PC-9 (cell line): ENCODE results near the gene SSC5D. TPM values are rescaled to one million over a fixed set of nuclear protein-coding genes. Genes with fewer than 3 reads are reported as not detected.

Source experiments
- BruUV-seq: library from RNA; stranded (reverse); fragments of 400-500 nt; replicated peaks from 2 replicates; lab custom pipeline; 2021; lab: Mats Ljungman, UMichigan
- CTCF ChIA-PET: fragments of 300-600 bp; sonication (Branson Sonifier 250); formaldehyde crosslinking; loops from one replicate; lab custom pipeline; 2022; ENCODE audit warnings: antibody characterized with exemption; lab: Charles Lee
- POLR2A ChIA-PET: fragments of 300-600 bp; sonication (Branson Sonifier 250); formaldehyde crosslinking; loops from one replicate; lab custom pipeline; 2022; ENCODE audit warnings: antibody characterized with exemption; ENCODE audit not compliant: unreplicated experiment; lab: Charles Lee
- DNase-seq, 2 experiments: peaks; one replicate each; pipeline versions ENCODE4 v3.0.0 to v3.0.0-alpha.2; 2015 to 2022; ENCODE audit warnings: mixed read lengths in 1 of 2
- H2AFZ ChIP-seq: fragments of 200-600 bp; sonication (generic); 2 replicates; pipeline ENCODE4 v1.8.1; 2017; ENCODE audit warnings: antibody characterized with exemption
- H3F3A ChIP-seq: fragments of 200-600 bp; sonication (generic); 2 replicates; pipeline ENCODE4 v1.8.1; 2017; ENCODE audit warnings: antibody characterized with exemption, mild to moderate bottlenecking, low read depth; ENCODE audit not compliant: insufficient read depth
- H3K27ac ChIP-seq: fragments of 200-600 bp; sonication (generic); 2 replicates; pipeline ENCODE4 v1.6.1; 2016; ENCODE audit warnings: mixed run types
- H3K27me3 ChIP-seq: fragments of 200-600 bp; sonication (generic); 2 replicates; pipeline ENCODE4 v1.6.1; 2016; ENCODE audit warnings: low read depth, mixed run types; ENCODE audit not compliant: insufficient read depth
- H3K36me3 ChIP-seq: fragments of 200-600 bp; sonication (generic); 2 replicates; pipeline ENCODE4 v1.6.1; 2016; ENCODE audit warnings: low read depth, mixed run types
- H3K4me1 ChIP-seq: fragments of 200-600 bp; sonication (generic); replicated peaks from 2 replicates; pipeline ENCODE4 v1.6.1; 2016; ENCODE audit warnings: mixed run types; ENCODE audit not compliant: insufficient read depth
- H3K4me2 ChIP-seq: fragments of 200-600 bp; sonication (generic); 2 replicates; pipeline ENCODE4 v1.6.1; 2017; ENCODE audit warnings: mixed run types
- H3K4me3 ChIP-seq: fragments of 200-600 bp; sonication (generic); 2 replicates; pipeline ENCODE4 v1.6.1; 2016; ENCODE audit warnings: mixed run types
- H3K79me2 ChIP-seq: fragments of 200-600 bp; sonication (generic); 2 replicates; pipeline ENCODE4 v1.6.1; 2017; ENCODE audit warnings: low read depth, mixed run types
- H3K9me2 ChIP-seq: fragments of 200-600 bp; sonication (generic); 2 replicates; pipeline ENCODE4 v1.8.1; 2017; ENCODE audit warnings: mild to moderate bottlenecking; ENCODE audit not compliant: insufficient read depth
- H3K9me3 ChIP-seq: fragments of 200-600 bp; sonication (generic); 2 replicates; pipeline ENCODE4 v1.8.1; 2016; ENCODE audit warnings: low read depth; ENCODE audit not compliant: insufficient read depth
- H4K20me1 ChIP-seq: fragments of 200-600 bp; sonication (generic); 2 replicates; pipeline ENCODE4 v1.8.1; 2017; ENCODE audit not compliant: insufficient read depth
- CTCF ChIP-seq: fragments of 200-600 bp; sonication (generic); conservative IDR thresholded peaks from 2 replicates; pipeline ENCODE4 v1.6.1; 2017; ENCODE audit warnings: mixed run types, antibody characterized with exemption, mild to moderate bottlenecking, moderate library complexity
- EZH2 ChIP-seq: fragments of 200-600 bp; sonication (generic); IDR thresholded peaks from 2 replicates; pipeline ENCODE4 v1.8.0; 2017; ENCODE audit warnings: antibody characterized with exemption, low read depth
- intact Hi-C: fragments of 100-400 bp; cut with micrococcal nuclease; formaldehyde crosslinking; loops from one replicate; pipeline ENCODE4 v1.10.0; 2022; ENCODE audit not compliant: unreplicated experiment
- total RNA-seq: library from RNA; stranded (reverse); gene quantifications from 2 replicates; pipeline ENCODE4 v1.2.3, GENCODE V29; 2021

The SSC5D gene
- total RNA-seq, 1 experiment from 2014 or later, result 3.9 TPM

GRCh38 chr19:55443045-55443823 is 45.0 kb upstream of the SSC5D start, which contains the start of gene SHISA7:
TSS of gene SHISA7 (minus strand) at chr19:55443300. CDS start at chr19:55442863, 437 bp downstream.
- no TSS peak for BruUV-seq
- H3K79me2 ChIP-seq, result no peaks in the 10 kb centered on the region
- TF ChIP-seq EZH2 (no peak), CTCF (no peak)
- no peaks in the 10 kb centered on the region for H3K36me3 ChIP-seq
- no peak within 1 kb of the TSS for H3K4me3 ChIP-seq
- DNase-seq, result no peak
- no peak within 1 kb of the TSS for H3K27ac ChIP-seq
- intact Hi-C loops, result no loop called here
- H4K20me1 ChIP-seq, result no peaks in the 10 kb centered on the region; the same call in 1 of the 2 replicates
- H3F3A ChIP-seq, result peaks cover 18% of the 10 kb centered on the region
- H2AFZ ChIP-seq, result no peak within 1 kb of the TSS
- POLR2A ChIA-PET, result no interaction called here
- H3K27me3 ChIP-seq, result peaks cover 52% of the 10 kb centered on the region
- H3K9me3 ChIP-seq, result no peaks in the 10 kb centered on the region
- H3K4me1 ChIP-seq, result no peaks in the 10 kb centered on the region
- CTCF ChIA-PET, result no interaction called here
- no peak within 1 kb of the TSS for H3K4me2 ChIP-seq
- H3K9me2 ChIP-seq, result no peaks in the 10 kb centered on the region

- no peaks in the 10 kb centered on the region for H3K9me2 ChIP-seq
- peaks cover 18% of the 10 kb centered on the region for H3F3A ChIP-seq
- TF ChIP-seq EZH2, result no peak
- TF ChIP-seq CTCF, result no peak
- H3K79me2 ChIP-seq, result no peaks in the 10 kb centered on the region
- no peaks in the 10 kb centered on the region for H3K4me1 ChIP-seq
- no peak overlapping the region for H2AFZ ChIP-seq
- intact Hi-C loops, result no loop called here
- H3K27ac ChIP-seq, result no peak overlapping the region
- BruUV-seq, result no TSS peak
- DNase-seq, result no peak
- POLR2A ChIA-PET, result no interaction called here
- no peaks in the 10 kb centered on the region; the same call in 1 of the 2 replicates for H4K20me1 ChIP-seq
- CTCF ChIA-PET, result no interaction called here
- H3K9me3 ChIP-seq, result no peaks in the 10 kb centered on the region
- H3K27me3 ChIP-seq, result peaks cover 52% of the 10 kb centered on the region
- no peaks in the 10 kb centered on the region for H3K36me3 ChIP-seq
- H3K4me3 ChIP-seq, result no peak overlapping the region
- H3K4me2 ChIP-seq, result no peak overlapping the region
Measured at GRCh38 chr19:55443824-55444480, 44.3 kb upstream of the SSC5D start.

GRCh38 chr19:55444646-55445045 is 43.6 kb upstream of the SSC5D start:
- intact Hi-C loops, result no loop called here
- Histone ChIP-seq H3F3A (peaks cover 19% of the 10 kb centered on the region), H3K27me3 (peaks cover 52% of the 10 kb centered on the region), H3K9me3 (no peaks in the 10 kb centered on the region; the same call in 1 of the 2 replicates), H3K4me1 (no peaks in the 10 kb centered on the region), H3K9me2 (no peaks in the 10 kb centered on the region), H3K36me3 (no peaks in the 10 kb centered on the region), H3K4me2 (no peak overlapping the region), H3K4me3 (no peak overlapping the region), H3K27ac (no peak overlapping the region), H4K20me1 (no peaks in the 10 kb centered on the region; the same call in 1 of the 2 replicates), H2AFZ (no peak overlapping the region), H3K79me2 (no peaks in the 10 kb centered on the region)
- BruUV-seq, result no TSS peak
- ChIA-PET POLR2A (no interaction called here), CTCF (no interaction called here)
- TF ChIP-seq EZH2 (no peak), CTCF (no peak)
- no peak for DNase-seq
